Karpas-422 (cell line): ENCODE data around the gene CYYR1. TPM values are rescaled to one million over a fixed set of nuclear protein-coding genes. Genes with fewer than 3 reads are reported as not detected.

ENCODE experiments used
- DNase-seq: peaks from one replicate; pipeline ENCODE4 v3.0.0-alpha.2; 2015
- H2AFZ ChIP-seq: fragments of 200-600 bp; sonication (generic); 2 replicates; pipeline ENCODE4 v1.6.1; 2014; ENCODE audit warnings: antibody characterized with exemption, low read length, mixed read lengths
- H3K27ac ChIP-seq: fragments of 200-600 bp; sonication (generic); 2 replicates; pipeline ENCODE4 v1.5.1; 2014; ENCODE audit warnings: mild to moderate bottlenecking, low read length, moderate library complexity
- H3K27me3 ChIP-seq: fragments of 200-600 bp; sonication (generic); 2 replicates; pipeline ENCODE4 v1.6.1; 2014; ENCODE audit warnings: low read length, mixed read lengths
- H3K36me3 ChIP-seq: fragments of 200-600 bp; sonication (generic); 2 replicates; pipeline ENCODE4 v1.6.1; 2014; ENCODE audit warnings: low read length, mixed read lengths; ENCODE audit not compliant: insufficient read depth
- H3K4me1 ChIP-seq: fragments of 200-600 bp; sonication (generic); 2 replicates; pipeline ENCODE4 v1.6.1; 2014; ENCODE audit warnings: mild to moderate bottlenecking, low read length, mixed read lengths
- H3K4me2 ChIP-seq: fragments of 200-600 bp; sonication (generic); 2 replicates; pipeline ENCODE4 v1.6.1; 2014; ENCODE audit warnings: low read length, low read depth, mild to moderate bottlenecking; ENCODE audit not compliant: poor library complexity, severe bottlenecking
- H3K4me3 ChIP-seq: fragments of 200-600 bp; sonication (generic); 2 replicates; pipeline ENCODE4 v1.5.1; 2014; ENCODE audit warnings: mild to moderate bottlenecking, antibody characterized with exemption, low read length, mixed read lengths
- H3K79me2 ChIP-seq: fragments of 200-600 bp; sonication (generic); 2 replicates; pipeline ENCODE4 v1.6.1; 2014; ENCODE audit warnings: mild to moderate bottlenecking, low read length, mixed read lengths
- H3K9ac ChIP-seq: fragments of 200-600 bp; sonication (generic); 2 replicates; pipeline ENCODE4 v1.6.0; 2014; ENCODE audit warnings: low read length
- H3K9me2 ChIP-seq: fragments of 200-600 bp; sonication (generic), shearing (Covaris generic); replicated peaks from 2 replicates; pipeline ENCODE4 v1.6.0; 2014; ENCODE audit warnings: mild to moderate bottlenecking, low read length, moderate library complexity; ENCODE audit not compliant: insufficient read depth
- H3K9me3 ChIP-seq: fragments of 300-700, 200-600 bp; sonication (generic); 2 replicates; pipeline ENCODE4 v1.6.1; 2014; ENCODE audit warnings: low read length, mixed read lengths
- H4K20me1 ChIP-seq: fragments of 200-600 bp; sonication (generic); 2 replicates; pipeline ENCODE4 v1.6.1; 2014; ENCODE audit warnings: mild to moderate bottlenecking, antibody characterized with exemption, low read length, low read depth; ENCODE audit not compliant: insufficient read depth
- total RNA-seq: library from RNA; depleted of rRNA; stranded (reverse); fragments of >200 nt; shearing (Covaris generic); gene quantifications from 2 replicates; pipeline ENCODE4 v1.2.3, GENCODE V29; 2014; ENCODE audit warnings: low replicate concordance

CYYR1 gene
- total RNA-seq, 1 experiment from 2014 or later = not detected

DNA sequence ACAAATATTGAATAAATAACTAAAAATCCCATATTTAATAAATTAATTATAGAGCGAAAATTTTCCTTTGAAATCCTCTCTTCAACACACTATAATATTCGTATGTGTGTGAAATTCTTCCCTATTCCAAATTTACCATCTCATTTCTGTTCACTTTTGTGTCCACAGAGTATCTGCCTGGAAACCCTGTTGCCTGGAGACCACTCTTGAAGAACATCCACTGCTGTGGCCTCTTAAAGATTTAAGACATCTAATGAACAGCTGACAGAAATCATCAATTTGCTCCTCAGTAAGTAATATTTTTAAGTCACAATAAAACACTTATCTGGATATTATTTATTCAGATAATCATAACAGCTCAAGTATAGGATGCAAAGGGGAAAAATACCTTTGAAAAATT is 69.7 kb downstream of the CYYR1 start:
- DNase-seq = no peak
- peaks cover 27% of the 10 kb centered on the region for H3K9me3 ChIP-seq

DNA sequence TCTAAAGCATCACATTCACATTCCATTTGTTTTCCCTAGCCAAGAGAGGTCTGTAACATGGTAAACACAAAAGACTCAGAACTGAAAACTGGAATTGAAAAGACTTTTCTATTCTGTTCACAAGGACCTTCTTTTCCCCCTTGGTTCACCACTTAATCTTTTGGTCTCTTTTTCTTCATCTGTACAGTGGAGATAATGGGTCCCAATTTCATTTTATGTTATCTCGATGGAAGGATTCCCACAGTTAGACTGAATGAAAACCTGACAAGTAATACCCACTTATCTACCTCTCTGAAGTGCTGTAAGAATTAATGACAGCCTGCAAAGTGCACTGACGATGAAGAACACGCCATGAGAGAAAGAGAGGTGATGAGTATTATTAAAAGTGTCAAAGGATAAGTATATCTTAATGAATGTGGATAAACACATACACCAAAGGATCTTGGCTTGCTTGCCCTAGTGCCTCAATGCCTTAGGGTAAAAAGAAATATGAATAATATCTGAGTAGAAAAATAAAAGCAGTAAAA is 71.5 kb downstream of the CYYR1 start:
- Histone ChIP-seq H3K4me1 (no peaks in the 10 kb centered on the region), H3K27ac (no peak overlapping the region), H3K79me2 (no peaks in the 10 kb centered on the region), H3K9ac (no peak overlapping the region), H3K9me3 (peaks cover 26% of the 10 kb centered on the region), H3K36me3 (no peaks in the 10 kb centered on the region), H4K20me1 (no peaks in the 10 kb centered on the region), H2AFZ (no peak overlapping the region), H3K9me2 (no peaks in the 10 kb centered on the region), H3K4me2 (no peak overlapping the region), H3K4me3 (no peak overlapping the region), H3K27me3 (no peaks in the 10 kb centered on the region)
- no peak for DNase-seq

More for the DNA sequence above, 69.7 kb downstream of the CYYR1 start:
- Histone ChIP-seq H4K20me1 (no peaks in the 10 kb centered on the region), H3K4me3 (no peak overlapping the region), H3K36me3 (no peaks in the 10 kb centered on the region), H3K9ac (no peak overlapping the region), H3K27ac (no peak overlapping the region), H3K79me2 (no peaks in the 10 kb centered on the region), H3K27me3 (no peaks in the 10 kb centered on the region), H3K9me2 (no peaks in the 10 kb centered on the region), H3K4me1 (no peaks in the 10 kb centered on the region), H2AFZ (no peak overlapping the region), H3K4me2 (no peak overlapping the region)

DNA sequence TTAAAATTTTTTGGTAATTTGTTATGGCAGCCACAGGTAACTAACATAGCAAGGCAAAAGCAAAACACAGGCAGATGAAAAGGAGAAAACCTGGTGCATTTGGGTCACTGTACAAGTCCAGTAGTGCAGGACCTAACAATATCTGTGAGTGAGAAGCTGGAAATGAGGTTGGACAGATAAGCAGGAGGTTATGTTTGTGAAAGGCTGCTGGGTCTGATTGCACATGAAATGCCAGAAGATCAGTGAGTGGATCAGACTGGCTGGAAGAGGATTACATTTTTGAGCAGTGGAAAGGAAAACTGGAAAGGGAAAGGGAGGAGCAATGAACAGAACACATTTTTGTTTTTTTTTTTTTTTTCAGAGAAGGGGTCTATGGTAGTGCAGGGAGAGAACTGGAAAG is 73.6 kb downstream of the CYYR1 start:
- H3K79me2 ChIP-seq = no peaks in the 10 kb centered on the region
- H3K9me3 ChIP-seq = peaks cover 27% of the 10 kb centered on the region
- no peaks in the 10 kb centered on the region for H3K9me2 ChIP-seq
- no peak overlapping the region for H3K27ac ChIP-seq
- H3K4me1 ChIP-seq = no peaks in the 10 kb centered on the region
- no peaks in the 10 kb centered on the region for H4K20me1 ChIP-seq
- no peak overlapping the region for H2AFZ ChIP-seq
- no peaks in the 10 kb centered on the region for H3K36me3 ChIP-seq
- DNase-seq = no peak
- no peak overlapping the region for H3K4me2 ChIP-seq
- H3K27me3 ChIP-seq = no peaks in the 10 kb centered on the region
- H3K4me3 ChIP-seq = no peak overlapping the region
- H3K9ac ChIP-seq = no peak overlapping the region

GRCh38 chr21:26495283-26495849 is 77.7 kb downstream of the CYYR1 start:
- Histone ChIP-seq H3K79me2 (no peaks in the 10 kb centered on the region), H3K9me3 (peaks cover 36% of the 10 kb centered on the region), H3K4me1 (no peaks in the 10 kb centered on the region), H2AFZ (no peak overlapping the region), H4K20me1 (no peaks in the 10 kb centered on the region), H3K9me2 (no peaks in the 10 kb centered on the region), H3K9ac (no peak overlapping the region), H3K4me2 (no peak overlapping the region), H3K27me3 (no peaks in the 10 kb centered on the region), H3K27ac (no peak overlapping the region), H3K4me3 (no peak overlapping the region), H3K36me3 (no peaks in the 10 kb centered on the region)
- DNase-seq = no peak

GRCh38 chr21:26491663-26492062 is 81.4 kb downstream of the CYYR1 start:
- Histone ChIP-seq H2AFZ (no peak overlapping the region), H3K27ac (no peak overlapping the region), H3K79me2 (no peaks in the 10 kb centered on the region), H3K4me3 (no peak overlapping the region), H3K9me3 (peaks cover 38% of the 10 kb centered on the region), H3K9ac (no peak overlapping the region), H3K27me3 (no peaks in the 10 kb centered on the region), H3K36me3 (no peaks in the 10 kb centered on the region), H3K9me2 (no peaks in the 10 kb centered on the region), H4K20me1 (no peaks in the 10 kb centered on the region), H3K4me1 (no peaks in the 10 kb centered on the region), H3K4me2 (no peak overlapping the region)
- no peak for DNase-seq

DNA sequence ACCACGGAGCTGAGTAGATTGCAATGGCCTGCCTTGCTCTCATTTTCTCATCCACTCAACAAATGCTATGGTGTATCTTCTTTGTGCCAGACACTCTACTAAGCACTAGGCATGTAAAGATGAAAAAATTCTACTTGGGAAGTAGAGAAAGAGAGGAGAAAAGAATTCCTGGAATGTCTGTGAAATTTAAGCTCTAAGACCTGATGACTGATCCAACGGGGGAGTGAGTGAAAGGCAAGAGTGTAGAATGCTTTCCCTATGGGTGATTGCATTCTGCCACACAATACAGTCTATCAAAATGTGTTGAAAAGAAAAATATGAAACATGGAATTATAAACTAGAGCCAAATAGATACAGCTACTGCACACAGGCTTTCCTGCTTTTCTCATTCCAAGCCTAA is 82.3 kb downstream of the CYYR1 start:
- Histone ChIP-seq H3K9ac (no peak overlapping the region), H3K9me3 (peaks cover 38% of the 10 kb centered on the region), H4K20me1 (no peaks in the 10 kb centered on the region), H3K4me3 (no peak overlapping the region), H3K36me3 (no peaks in the 10 kb centered on the region), H3K27ac (no peak overlapping the region), H2AFZ (no peak overlapping the region), H3K27me3 (no peaks in the 10 kb centered on the region), H3K79me2 (no peaks in the 10 kb centered on the region), H3K9me2 (no peaks in the 10 kb centered on the region), H3K4me2 (no peak overlapping the region), H3K4me1 (no peaks in the 10 kb centered on the region)
- DNase-seq = no peak

GRCh38 chr21:26489781-26490180 is 83.3 kb downstream of the CYYR1 start:
- Histone ChIP-seq H3K9me2 (no peaks in the 10 kb centered on the region), H3K4me1 (no peaks in the 10 kb centered on the region), H3K27ac (no peak overlapping the region), H3K36me3 (no peaks in the 10 kb centered on the region), H3K4me3 (no peak overlapping the region), H3K9me3 (peaks cover 39% of the 10 kb centered on the region), H3K27me3 (no peaks in the 10 kb centered on the region), H3K79me2 (no peaks in the 10 kb centered on the region), H3K4me2 (no peak overlapping the region), H2AFZ (no peak overlapping the region), H3K9ac (no peak overlapping the region), H4K20me1 (no peaks in the 10 kb centered on the region)
- DNase-seq = no peak

DNA sequence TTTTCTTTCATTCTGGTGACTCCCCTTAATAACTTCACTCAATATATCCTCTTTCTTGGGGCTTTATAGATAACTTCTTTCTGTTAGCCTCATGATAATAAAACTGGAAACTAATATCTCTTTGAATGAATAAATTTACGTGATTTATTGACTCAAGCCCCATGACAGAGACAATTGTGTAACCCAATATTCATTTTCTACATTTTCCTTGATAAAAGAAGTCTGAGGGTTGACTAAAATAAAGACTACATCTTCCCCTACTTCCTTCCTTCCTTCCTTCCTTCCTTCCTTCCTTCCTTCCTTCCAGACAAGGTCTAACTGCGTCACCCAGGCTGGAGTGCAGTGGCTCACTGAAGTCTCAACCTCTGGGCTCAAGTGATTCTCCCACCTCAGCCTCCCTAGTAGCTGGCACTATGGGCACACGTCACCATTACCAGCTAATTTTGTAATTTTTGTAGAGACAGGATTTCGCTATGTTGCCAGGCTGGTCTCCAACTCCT is 85.1 kb downstream of the CYYR1 start:
- Histone ChIP-seq H3K4me2 (no peak overlapping the region), H3K27me3 (no peaks in the 10 kb centered on the region), H3K9ac (no peak overlapping the region), H3K4me3 (no peak overlapping the region), H3K9me2 (no peaks in the 10 kb centered on the region), H3K9me3 (peaks cover 31% of the 10 kb centered on the region), H3K36me3 (no peaks in the 10 kb centered on the region), H3K4me1 (no peaks in the 10 kb centered on the region), H3K79me2 (no peaks in the 10 kb centered on the region), H2AFZ (no peak overlapping the region), H4K20me1 (no peaks in the 10 kb centered on the region), H3K27ac (no peak overlapping the region)
- DNase-seq = no peak
